Choroid plexus epithelial cell (primary cell): ENCODE results near the gene CCDC40.

Experiments
- DNase-seq: peaks from one replicate; pipeline ENCODE4 v3.0.0-alpha.2; 2010; ENCODE audit warnings: low read depth
- H3K4me3 ChIP-seq: 2 replicates; pipeline ENCODE4 v1.5.1; 2011; ENCODE audit warnings: low read depth, mild to moderate bottlenecking, control low read depth, low read length, moderate library complexity
- TF ChIP-seq, protein P1 (sequence below): conservative IDR thresholded peaks from 2 replicates; pipeline ENCODE4 v1.5.1; 2011; ENCODE audit warnings: low read depth, mild to moderate bottlenecking, control low read depth, inconsistent platforms, low read length, moderate library complexity

CCDC40 gene

DNA sequence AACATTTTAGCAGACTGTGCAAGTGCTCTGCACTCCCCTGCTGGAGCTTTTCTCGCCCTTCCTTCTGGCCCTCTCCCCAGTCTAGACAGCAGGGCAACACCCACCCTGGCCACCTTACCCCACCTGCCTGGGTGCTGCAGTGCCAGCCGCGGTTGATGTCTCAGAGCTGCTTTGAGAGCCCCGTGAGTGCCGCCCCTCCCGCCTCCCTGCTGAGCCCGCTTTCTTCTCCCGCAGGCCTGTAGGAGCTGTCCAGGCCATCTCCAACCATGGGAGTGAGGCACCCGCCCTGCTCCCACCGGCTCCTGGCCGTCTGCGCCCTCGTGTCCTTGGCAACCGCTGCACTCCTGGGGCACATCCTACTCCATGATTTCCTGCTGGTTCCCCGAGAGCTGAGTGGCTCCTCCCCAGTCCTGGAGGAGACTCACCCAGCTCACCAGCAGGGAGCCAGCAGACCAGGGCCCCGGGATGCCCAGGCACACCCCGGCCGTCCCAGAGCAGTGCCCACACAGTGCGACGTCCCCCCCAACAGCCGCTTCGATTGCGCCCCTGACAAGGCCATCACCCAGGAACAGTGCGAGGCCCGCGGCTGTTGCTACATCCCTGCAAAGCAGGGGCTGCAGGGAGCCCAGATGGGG lies 68.0 kb downstream of the CCDC40 start:
- H3K4me3 ChIP-seq = no peak overlapping the region
- DNase-seq = peak; percentile 20
- TF ChIP-seq, protein P1, sequence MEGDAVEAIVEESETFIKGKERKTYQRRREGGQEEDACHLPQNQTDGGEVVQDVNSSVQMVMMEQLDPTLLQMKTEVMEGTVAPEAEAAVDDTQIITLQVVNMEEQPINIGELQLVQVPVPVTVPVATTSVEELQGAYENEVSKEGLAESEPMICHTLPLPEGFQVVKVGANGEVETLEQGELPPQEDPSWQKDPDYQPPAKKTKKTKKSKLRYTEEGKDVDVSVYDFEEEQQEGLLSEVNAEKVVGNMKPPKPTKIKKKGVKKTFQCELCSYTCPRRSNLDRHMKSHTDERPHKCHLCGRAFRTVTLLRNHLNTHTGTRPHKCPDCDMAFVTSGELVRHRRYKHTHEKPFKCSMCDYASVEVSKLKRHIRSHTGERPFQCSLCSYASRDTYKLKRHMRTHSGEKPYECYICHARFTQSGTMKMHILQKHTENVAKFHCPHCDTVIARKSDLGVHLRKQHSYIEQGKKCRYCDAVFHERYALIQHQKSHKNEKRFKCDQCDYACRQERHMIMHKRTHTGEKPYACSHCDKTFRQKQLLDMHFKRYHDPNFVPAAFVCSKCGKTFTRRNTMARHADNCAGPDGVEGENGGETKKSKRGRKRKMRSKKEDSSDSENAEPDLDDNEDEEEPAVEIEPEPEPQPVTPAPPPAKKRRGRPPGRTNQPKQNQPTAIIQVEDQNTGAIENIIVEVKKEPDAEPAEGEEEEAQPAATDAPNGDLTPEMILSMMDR = no peak

DNA sequence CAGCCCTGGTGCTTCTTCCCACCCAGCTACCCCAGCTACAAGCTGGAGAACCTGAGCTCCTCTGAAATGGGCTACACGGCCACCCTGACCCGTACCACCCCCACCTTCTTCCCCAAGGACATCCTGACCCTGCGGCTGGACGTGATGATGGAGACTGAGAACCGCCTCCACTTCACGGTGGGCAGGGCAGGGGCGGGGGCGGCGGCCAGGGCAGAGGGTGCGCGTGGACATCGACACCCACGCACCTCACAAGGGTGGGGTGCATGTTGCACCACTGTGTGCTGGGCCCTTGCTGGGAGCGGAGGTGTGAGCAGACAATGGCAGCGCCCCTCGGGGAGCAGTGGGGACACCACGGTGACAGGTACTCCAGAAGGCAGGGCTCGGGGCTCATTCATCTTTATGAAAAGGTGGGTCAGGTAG lies 68.5 kb downstream of the CCDC40 start:
- DNase-seq = no peak
- H3K4me3 ChIP-seq = no peak overlapping the region
- TF ChIP-seq, protein P1 = no peak

DNA sequence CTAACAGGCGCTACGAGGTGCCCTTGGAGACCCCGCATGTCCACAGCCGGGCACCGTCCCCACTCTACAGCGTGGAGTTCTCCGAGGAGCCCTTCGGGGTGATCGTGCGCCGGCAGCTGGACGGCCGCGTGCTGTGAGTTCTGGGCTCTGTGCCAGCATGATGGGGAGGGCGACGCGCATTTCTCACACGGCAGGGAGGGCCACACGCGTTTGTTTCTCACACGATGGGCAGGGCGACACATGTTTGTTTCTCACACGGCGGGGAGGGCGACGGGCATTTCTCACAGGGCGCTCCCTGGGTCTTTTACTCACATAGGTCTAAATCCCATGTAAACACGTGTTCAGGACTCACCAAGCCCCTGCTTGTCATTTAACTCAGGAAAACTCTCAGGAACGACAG lies 69.3 kb downstream of the CCDC40 start:
- peak; percentile 70 for DNase-seq
- no peak overlapping the region for H3K4me3 ChIP-seq
- TF ChIP-seq, protein P1 = no peak

DNA sequence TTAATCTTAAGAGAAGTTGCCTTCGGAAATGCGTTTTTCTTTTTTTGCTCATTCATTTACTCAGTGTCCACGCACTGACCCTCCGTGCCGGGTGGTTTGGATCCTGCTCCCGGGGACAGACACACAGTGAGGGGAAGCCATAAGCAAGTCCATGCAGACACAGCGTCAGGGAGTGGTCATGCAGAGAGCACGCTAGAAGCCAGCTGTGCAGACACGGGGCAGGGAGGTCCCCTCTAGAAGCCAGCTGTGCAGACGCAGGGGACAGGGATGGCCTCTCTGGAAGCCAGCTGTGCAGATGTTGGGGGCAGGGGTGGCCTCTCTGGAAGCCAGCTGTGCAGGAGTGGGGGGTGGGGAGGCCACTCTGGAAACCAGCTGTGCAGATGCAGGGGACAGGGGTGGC lies 69.7 kb downstream of the CCDC40 start:
- DNase-seq = no peak
- TF ChIP-seq, protein P1 = no peak
- no peak overlapping the region for H3K4me3 ChIP-seq

DNA sequence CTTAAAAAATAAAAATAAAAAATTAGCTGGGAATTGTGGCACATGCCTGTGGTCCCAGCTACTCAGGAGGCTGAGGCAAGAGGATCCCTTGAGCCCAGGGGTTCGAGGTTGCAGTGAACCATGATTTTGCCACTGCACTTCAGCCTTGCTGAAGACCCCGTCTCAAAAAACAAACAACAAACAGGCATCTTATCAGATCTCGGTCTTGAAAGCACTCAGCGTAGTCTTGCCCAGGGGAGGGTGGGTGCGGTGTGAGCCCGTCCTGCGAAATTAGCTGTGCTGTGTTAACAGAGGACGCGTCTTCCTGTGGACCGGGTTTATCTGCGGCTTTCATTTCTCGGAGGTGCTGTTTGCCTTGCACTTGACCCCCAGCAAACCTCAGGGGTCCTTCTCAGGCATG lies 70.3 kb downstream of the CCDC40 start:
- TF ChIP-seq, protein P1 = no peak
- no peak for DNase-seq
- no peak overlapping the region for H3K4me3 ChIP-seq

DNA sequence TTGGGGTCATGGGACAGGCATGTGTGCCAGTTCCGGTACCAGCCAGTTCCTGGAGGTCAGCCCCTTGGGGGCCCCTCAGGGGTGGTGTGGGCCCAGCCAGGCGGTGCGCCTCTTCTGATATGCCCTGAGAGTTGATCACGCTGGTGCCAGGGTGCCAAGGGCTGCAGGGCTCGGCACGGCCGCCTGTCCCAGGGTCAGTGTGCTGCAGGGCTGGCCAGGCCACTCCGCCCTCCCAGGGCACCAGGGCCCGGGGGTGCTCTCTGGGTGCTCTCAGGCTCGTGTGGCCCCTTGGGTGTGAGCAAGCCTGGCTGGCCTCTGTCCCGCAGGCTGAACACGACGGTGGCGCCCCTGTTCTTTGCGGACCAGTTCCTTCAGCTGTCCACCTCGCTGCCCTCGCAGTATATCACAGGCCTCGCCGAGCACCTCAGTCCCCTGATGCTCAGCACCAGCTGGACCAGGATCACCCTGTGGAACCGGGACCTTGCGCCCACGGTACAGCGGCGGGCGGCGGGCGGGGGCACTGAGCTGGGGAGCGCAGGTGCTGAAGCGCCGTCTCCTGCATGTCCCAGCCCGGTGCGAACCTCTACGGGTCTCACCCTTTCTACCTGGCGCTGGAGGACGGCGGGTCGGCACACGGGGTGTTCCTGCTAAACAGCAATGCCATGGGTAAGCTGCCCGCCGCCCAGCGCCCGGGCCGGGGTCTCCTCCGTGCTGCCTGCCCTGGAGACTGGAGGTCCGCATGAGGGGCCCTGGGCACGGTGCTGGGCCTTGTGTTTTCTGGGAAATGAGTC lies 71.0 kb downstream of the CCDC40 start:
- TF ChIP-seq, protein P1 = no peak
- H3K4me3 ChIP-seq = no peak overlapping the region
- DNase-seq = no peak
